Esophagus squamous epithelium (tissue), 5 donors: ENCODE data around the gene ENOSF1. TPM values are rescaled to one million over a fixed set of nuclear protein-coding genes. Genes with fewer than 3 reads are reported as not detected.

ENCODE experiments used
- DNase-seq: peaks from one replicate; lab custom pipeline; 2025; lab: John Stamatoyannopoulos, UW
- H3K27ac ChIP-seq, 4 donors: fragments of 200-600 bp; sonication (generic); one replicate each; pipeline ENCODE4 v1.5.1; 2016 to 2019; ENCODE audit warnings: mild to moderate bottlenecking in 1 of 4
- H3K27me3 ChIP-seq, 4 donors: fragments of 200-600 bp; sonication (generic); 1 replicate in 3 of 4; 2 replicates in 1 of 4; pipeline versions ENCODE4 v1.5.1 to v1.6.0; 2017 to 2021; ENCODE audit warnings: antibody characterized with exemption in 1 of 4
- H3K36me3 ChIP-seq, 3 donors: fragments of 200-600 bp; sonication (generic); one replicate each; pipeline ENCODE4 v1.5.1; 2016 to 2019
- H3K4me1 ChIP-seq, 3 donors: fragments of 200-600 bp; sonication (generic); one replicate each; pipeline ENCODE4 v1.5.1; 2017 to 2019
- H3K4me3 ChIP-seq, 4 donors: fragments of 200-600 bp; sonication (generic); 1 replicate in 3 of 4; 2 replicates in 1 of 4; pipeline ENCODE4 v1.5.1; 2016 to 2019; ENCODE audit warnings: mild to moderate bottlenecking in 2 of 4, moderate library complexity in 1 of 4
- H3K9me3 ChIP-seq, 3 donors: fragments of 200-600 bp; sonication (generic); one replicate each; pipeline ENCODE4 v1.5.1; 2016 to 2019
- CTCF ChIP-seq, 6 experiments: fragments of 450-650 bp in 4 of 6; fragments of 200-600 bp in 2 of 6; sonication (generic) in 2 of 6; IDR thresholded peaks; one replicate each; pipeline ENCODE4 v1.5.1; 2016 to 2019; ENCODE audit warnings: antibody characterized with exemption in 6 of 6, mild to moderate bottlenecking in 4 of 6, moderate library complexity in 4 of 6
- POLR2A ChIP-seq, 4 donors: fragments of 450-650 bp; IDR thresholded peaks; one replicate each; pipeline ENCODE4 v1.6.1; 2017; ENCODE audit warnings: antibody characterized with exemption in 4 of 4, mild to moderate bottlenecking in 4 of 4, moderate library complexity in 3 of 4
- WGBS, 2 donors: methylation state at CpG; one replicate each; pipeline ENCODE4 v1.1.5; 2018; 5-methylcytosine and 5-hydroxymethylcytosine counted together
- intact Hi-C: fragments of 100-400 bp; cut with DNase I; formaldehyde crosslinking; loops from one replicate; pipeline ENCODE4 v1.15.0; 2022
- total RNA-seq, 4 donors: library from RNA; depleted of rRNA; stranded (reverse); fragments of >200 nt; gene quantifications; one replicate each; pipeline ENCODE4 v1.1.0, GENCODE V29; 2016
- donor health status: DM: yes; HTN: yes; CAD: no.

Gene ENOSF1
- total RNA-seq, 4 donors from 2014 or later: 31.7 to 63.7 (median 47.1) TPM

- Histone ChIP-seq H3K4me1 (no peaks in the 10 kb centered on the region), H3K4me3 (no peak overlapping the region), H3K27ac (no peak overlapping the region), H3K9me3 (no peaks in the 10 kb centered on the region), H3K36me3 (no peaks in the 10 kb centered on the region), H3K27me3 (peaks cover 0 to 10% (median 0%) of the 10 kb centered on the region in 4 donors)
- WGBS, 2 donors: 67 to 74% methylated on average over 5 of the region's 5 CpGs
- intact Hi-C loops: no loop called here
- TF ChIP-seq POLR2A (IDR thresholded peaks at IDR 0.05) (no peak), CTCF (IDR thresholded peaks at IDR 0.05) (no peak)
- DNase-seq: no peak
These were observed 63.1 kb downstream of the ENOSF1 start for GRCh38 chr18:649341-649740.

GRCh38 chr18:647304-647703, 65.1 kb downstream of the ENOSF1 start:
- H3K27ac ChIP-seq: no peak overlapping the region
- TF ChIP-seq POLR2A (IDR thresholded peaks at IDR 0.05) (no peak), CTCF (IDR thresholded peaks at IDR 0.05) (no peak)
- H3K4me3 ChIP-seq: no peak overlapping the region
- no peaks in the 10 kb centered on the region for H3K4me1 ChIP-seq
- 74 to 81% methylated on average over 5 of the region's 5 CpGs for WGBS, 2 donors
- intact Hi-C loops: no loop called here
- no peaks in the 10 kb centered on the region for H3K36me3 ChIP-seq
- no peaks in the 10 kb centered on the region for H3K27me3 ChIP-seq
- no peaks in the 10 kb centered on the region for H3K9me3 ChIP-seq
- no peak for DNase-seq

- no peak for TF ChIP-seq POLR2A (IDR thresholded peaks at IDR 0.05)
- no peak for TF ChIP-seq CTCF (IDR thresholded peaks at IDR 0.05)
- no peak for DNase-seq
- no peaks in the 10 kb centered on the region for H3K9me3 ChIP-seq
- no peaks in the 10 kb centered on the region for H3K4me1 ChIP-seq
- no peak overlapping the region for H3K27ac ChIP-seq
- no peaks in the 10 kb centered on the region for H3K36me3 ChIP-seq
- WGBS, 2 donors: 23 to 36% methylated on average over 2 of the region's 2 CpGs
- intact Hi-C loops: no loop called here
- no peaks in the 10 kb centered on the region for H3K27me3 ChIP-seq
- no peak overlapping the region for H3K4me3 ChIP-seq
These were observed 67.9 kb downstream of the ENOSF1 start for GRCh38 chr18:644395-645004.

GRCh38 chr18:641224-641623, 71.2 kb downstream of the ENOSF1 start:
- Histone ChIP-seq H3K36me3 (no peaks in the 10 kb centered on the region), H3K4me1 (no peaks in the 10 kb centered on the region), H3K4me3 (no peak overlapping the region), H3K9me3 (no peaks in the 10 kb centered on the region), H3K27me3 (no peaks in the 10 kb centered on the region), H3K27ac (no peak overlapping the region)
- TF ChIP-seq CTCF (IDR thresholded peaks at IDR 0.05): no peak
- no peak for TF ChIP-seq POLR2A (IDR thresholded peaks at IDR 0.05)
- intact Hi-C loops: no loop called here
- DNase-seq: no peak
- 89 to 91% methylated on average over 5 to 6 of the region's 6 CpGs for WGBS, 2 donors

GRCh38 chr18:635171-635570, 77.3 kb downstream of the ENOSF1 start:
- Histone ChIP-seq H3K9me3 (no peaks in the 10 kb centered on the region), H3K4me1 (peaks cover 0 to 15% (median 3%) of the 10 kb centered on the region in 3 donors), H3K36me3 (no peaks in the 10 kb centered on the region), H3K27me3 (no peaks in the 10 kb centered on the region), H3K4me3 (no peak overlapping the region), H3K27ac (no peak overlapping the region)
- no peak for TF ChIP-seq POLR2A (IDR thresholded peaks at IDR 0.05)
- TF ChIP-seq CTCF (IDR thresholded peaks at IDR 0.05): no peak
- 38 to 44% methylated on average over 6 to 8 of the region's 8 CpGs for WGBS, 2 donors
- no peak for DNase-seq
- intact Hi-C loops: no loop called here
